Astrocyte (in vitro differentiated cells and primary cell): Measurements from ENCODE around the gene TRMT11.

ENCODE experiments used
- CTCF ChIP-seq: IDR thresholded peaks from 2 replicates; pipeline ENCODE4 v1.5.1; 2011; ENCODE audit warnings: low read depth, mild to moderate bottlenecking, inconsistent platforms, low read length, moderate library complexity; ENCODE audit not compliant: insufficient read depth
- EZH2 ChIP-seq: IDR thresholded peaks from 2 replicates; pipeline ENCODE4 v1.6.1; 2012; ENCODE audit warnings: mild to moderate bottlenecking, low read length, inconsistent platforms; ENCODE audit not compliant: insufficient read depth

DNA sequence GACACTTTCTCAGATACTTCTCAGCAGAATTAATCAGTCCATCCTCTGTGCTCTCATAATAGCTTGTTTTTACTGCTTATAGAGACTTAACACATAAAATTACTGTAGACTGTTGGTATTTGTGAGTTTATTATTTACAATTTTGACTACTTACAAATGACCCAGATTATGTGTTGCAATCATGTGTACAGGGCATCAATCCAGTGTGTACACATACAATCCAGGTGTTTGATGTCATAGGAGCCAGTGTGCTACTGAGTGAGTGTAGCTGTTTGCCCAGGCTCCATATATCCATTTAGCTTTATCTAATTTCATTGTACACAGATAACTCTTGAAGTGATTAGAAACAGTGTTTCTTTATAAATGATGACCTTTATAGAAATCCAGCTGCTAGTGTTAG is 31.3 kb downstream of the TRMT11 start:
- no peak for TF ChIP-seq CTCF
- no peak for TF ChIP-seq EZH2
